Peyer's patch (tissue), 4 donors: ENCODE measurements around the gene SORCS1.

Experiments
- CTCF ChIP-seq, 6 experiments: fragments of 450-650 bp in 4 of 6; fragments of 200-600 bp in 2 of 6; sonication (generic) in 1 of 6; IDR thresholded peaks; one replicate each; pipeline ENCODE4 v1.5.1; 2017 to 2019; ENCODE audit warnings: antibody characterized with exemption in 6 of 6, mild to moderate bottlenecking in 3 of 6, moderate library complexity in 1 of 6
- POLR2A ChIP-seq, 2 donors: fragments of 450-650 bp; IDR thresholded peaks; one replicate each; pipeline ENCODE4 v1.5.1; 2017; ENCODE audit warnings: antibody characterized with exemption in 2 of 2, mild to moderate bottlenecking in 2 of 2, moderate library complexity in 2 of 2

- no peak for TF ChIP-seq POLR2A (IDR thresholded peaks at IDR 0.05)
- TF ChIP-seq CTCF (IDR thresholded peaks at IDR 0.05), result no peak
Observed at GRCh38 chr10:107206833-107207232, 42.3 kb upstream of the SORCS1 start.
